SIG-M5 treated with dmso at 0.1 percent for 504 hours (cell line): ENCODE results near the gene RBM43.
"Not testable (repeated sequence)": the region's sequence is repeated elsewhere in the genome, so short reads cannot be mapped to it uniquely, and the experiment has no call there.

Experiments used
- DNase-seq: peaks from one replicate; lab custom pipeline; 2025; ENCODE audit not compliant: unreplicated experiment; lab: John Stamatoyannopoulos, UW

The RBM43 gene

DNA sequence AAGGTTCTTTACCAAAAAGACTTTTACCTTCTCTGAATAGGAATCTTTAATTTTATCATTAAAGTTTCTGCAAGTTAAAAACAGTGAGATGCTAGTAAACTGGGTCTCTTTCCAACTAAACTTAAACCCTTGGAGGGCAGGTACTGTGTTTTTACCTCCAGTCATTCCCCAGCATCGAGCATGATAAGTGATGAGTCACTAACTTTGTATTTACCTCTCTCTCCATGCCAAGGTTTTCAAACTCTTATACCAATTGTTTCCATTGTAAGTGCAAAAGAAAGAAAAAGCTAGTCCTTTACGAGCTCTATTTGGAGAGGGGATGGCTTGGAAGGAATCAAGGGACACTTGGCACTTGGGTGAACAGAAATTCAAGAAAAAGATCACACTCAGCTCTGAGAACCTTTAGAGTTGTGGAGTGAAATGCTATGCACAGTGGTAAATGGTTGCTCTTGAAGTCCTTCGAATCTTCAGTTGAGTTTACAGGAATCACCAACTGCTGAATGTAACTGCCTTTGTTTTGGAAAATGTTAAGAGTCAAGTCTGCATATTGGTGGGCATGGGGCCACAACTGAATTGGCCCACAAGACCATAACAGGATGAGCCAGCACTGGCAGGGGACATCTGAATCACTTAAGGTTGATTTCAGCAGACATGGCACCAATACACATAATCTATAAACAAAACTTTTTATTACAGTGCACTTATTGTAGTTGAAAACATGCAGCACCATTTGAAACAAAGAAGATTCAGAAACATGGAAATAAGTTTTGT, 8.3 kb upstream of the RBM43 start:
- no peak for DNase-seq

DNA sequence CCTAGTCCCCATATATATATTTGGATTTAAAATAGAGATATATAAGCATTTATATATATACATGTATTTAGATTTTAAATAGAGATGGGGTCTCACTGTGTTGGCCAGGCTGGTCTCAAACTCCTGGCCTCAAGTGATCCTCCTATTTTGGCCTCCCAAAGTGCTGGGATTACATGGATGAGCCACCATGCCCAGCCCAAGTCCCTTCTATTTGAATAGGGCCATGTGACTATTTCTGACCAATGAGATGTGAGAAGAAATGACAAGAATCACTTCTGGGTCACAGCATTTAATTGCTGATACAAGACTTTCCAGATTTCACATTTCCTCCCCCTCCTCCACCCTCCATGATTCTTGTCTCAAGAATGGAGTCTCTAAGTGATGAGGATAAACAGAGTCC, 6.4 kb upstream of the RBM43 start:
- no peak for DNase-seq

GRCh38 chr2:151267537-151267936, 5.9 kb upstream of the RBM43 start:
- DNase-seq, result no peak

DNA sequence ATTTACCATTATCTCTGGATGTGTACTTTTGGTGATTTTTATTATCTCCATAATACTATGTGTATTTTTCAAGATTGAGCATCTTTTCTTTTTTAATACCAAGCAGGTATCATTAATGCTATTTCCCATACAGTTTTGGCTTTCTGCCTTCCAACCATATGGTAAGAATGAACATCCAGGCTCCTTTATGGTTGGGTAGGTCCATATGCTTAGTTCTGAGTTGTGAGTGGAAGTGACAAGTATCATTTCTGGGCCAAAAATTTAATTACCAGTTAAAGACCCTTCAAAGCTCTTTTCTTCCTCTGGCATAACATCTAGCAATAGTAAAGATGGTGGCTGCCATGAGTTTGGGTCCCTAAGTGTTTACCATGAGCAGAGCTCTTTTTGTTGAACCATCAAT, 4.3 kb upstream of the RBM43 start:
- DNase-seq, result no peak

DNA sequence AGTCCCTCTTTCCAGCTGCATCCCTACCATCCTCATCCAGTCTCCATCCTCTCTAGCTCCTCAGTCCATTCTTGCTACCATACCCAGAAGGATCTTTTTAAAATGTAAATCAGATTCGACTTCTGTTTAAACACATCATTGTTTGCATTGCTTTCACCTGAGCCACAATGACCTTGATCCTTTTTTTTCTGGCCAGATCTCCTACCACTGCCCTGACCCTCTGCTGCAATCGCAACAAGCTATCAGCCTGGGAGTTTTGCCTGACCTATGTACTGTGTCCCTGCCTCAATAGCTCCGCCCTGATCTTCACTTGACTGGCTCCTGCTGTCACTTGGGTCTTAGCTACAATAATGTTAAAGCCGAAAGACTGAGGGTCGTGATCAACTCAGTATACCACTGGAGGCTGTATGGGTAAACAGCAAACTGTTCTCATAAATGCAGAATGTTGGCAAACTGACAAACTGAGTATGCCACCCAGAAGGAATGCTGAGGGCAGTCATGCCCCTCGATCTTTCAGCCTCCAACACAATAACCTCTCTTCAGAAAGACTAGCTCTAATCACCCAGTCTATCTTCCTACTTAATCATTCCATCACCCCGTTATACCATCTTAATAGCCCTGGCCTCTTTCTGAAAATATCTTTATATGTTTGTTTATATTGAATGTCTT, 2.6 kb upstream of the RBM43 start:
- no peak for DNase-seq

DNA sequence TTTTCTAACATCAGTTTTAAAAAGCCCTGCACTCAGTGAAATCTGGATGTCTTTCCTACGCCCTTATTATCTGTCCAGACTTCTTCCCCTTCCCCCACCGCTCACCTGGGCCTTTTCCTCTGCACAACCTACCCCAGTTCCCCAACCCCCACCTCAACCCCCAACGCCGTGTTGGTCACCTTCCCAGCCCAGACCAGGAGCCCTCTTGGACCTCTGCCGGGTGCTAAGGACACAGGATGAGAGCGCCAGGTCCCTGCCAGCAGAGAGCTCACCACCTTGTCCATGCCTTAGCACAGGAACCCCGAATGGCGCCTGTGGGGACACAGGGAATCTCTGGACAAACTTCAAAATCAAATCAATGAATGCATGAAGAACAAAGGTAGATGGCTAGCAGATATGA, 966 bp upstream of the RBM43 start:
- DNase-seq, result no peak

DNA sequence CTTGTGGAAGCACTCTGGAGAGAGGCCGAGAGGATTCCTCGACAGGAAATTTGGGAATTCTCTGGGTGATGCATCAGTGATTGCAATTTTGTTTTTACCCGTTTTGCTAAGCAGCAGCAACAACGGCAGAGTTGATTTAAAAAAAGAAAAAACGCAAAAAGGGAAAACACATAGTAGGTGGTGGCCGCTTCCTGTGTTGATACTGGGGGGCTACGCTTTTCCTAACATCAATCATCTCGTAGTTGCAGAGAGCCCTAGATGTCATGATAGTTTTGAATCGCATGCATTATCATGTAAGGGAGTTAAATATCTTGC, 271 bp upstream of the RBM43 start:
- no peak for DNase-seq

- DNase-seq, result no peak
Observed at GRCh38 chr2:151260573-151261230, 961 bp downstream of the RBM43 start.

- DNase-seq, result no peak
Observed at GRCh38 chr2:151258121-151258520, 3.5 kb downstream of the RBM43 start.

DNA sequence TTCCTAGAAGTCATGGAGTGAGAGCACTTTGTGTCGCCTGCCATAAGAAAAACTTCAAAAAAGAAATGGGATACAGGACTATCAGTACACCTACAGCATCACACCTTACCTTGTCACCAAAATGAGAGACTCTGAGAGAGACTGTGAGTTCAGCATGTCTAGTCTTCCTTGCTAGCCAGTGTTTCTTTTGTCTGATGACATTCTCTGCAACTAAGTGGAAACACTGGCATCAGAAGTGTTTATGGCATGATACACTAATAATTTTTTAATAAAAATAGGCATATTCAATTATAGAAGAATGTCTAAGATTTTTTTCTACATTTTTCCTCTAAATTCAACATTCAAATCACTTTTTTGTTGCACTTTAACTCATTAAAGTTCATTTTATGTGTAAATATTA, 9.0 kb downstream of the RBM43 start:
- no peak for DNase-seq

- DNase-seq, result no peak
Observed at GRCh38 chr2:151251012-151251411, 10.7 kb downstream of the RBM43 start.

GRCh38 chr2:151247432-151247831, 14.2 kb downstream of the RBM43 start:
- no peak for DNase-seq

GRCh38 chr2:151246152-151246551, 15.5 kb downstream of the RBM43 start:
- DNase-seq, result no peak

DNA sequence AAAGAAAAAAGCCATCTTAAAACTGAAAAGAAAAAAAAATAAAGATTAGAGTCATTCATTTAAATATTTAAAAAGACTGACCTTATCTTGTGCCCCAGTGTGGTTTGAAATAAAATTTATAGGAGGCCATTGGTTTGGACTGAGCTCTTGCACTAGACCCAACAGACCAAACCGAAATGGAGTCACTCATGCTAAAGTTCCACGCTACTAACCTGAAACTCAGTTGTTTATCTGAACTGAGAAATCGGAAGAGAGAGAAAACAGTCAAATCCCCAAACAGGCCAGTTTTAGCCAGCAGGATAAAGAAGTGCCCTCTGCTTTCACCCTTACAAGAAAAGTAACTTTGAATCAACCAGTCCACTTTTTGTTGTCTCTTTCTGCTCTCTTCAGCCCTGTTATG, 18.2 kb downstream of the RBM43 start:
- DNase-seq, result no peak

DNA sequence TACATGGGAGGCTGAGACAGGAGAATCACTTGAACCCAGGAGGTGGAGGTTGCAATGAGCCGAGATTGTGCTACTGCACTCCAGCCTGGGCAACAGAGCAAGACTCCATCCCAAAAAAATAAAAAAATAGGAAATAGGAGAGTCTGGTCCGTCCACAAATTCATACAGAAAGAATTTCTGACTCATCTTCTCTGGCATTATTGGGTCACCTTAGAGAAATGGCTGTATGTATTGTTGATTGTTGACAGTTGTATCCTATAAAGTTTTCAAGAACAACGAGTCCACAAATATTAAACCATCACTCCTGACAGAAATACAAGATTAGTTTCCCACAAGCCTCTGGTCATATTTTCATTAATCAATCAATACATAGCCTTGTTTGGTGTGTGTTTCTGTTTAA, 20.4 kb downstream of the RBM43 start:
- no peak for DNase-seq

GRCh38 chr2:151240433-151240832, 21.2 kb downstream of the RBM43 start:
- DNase-seq, result no peak

DNA sequence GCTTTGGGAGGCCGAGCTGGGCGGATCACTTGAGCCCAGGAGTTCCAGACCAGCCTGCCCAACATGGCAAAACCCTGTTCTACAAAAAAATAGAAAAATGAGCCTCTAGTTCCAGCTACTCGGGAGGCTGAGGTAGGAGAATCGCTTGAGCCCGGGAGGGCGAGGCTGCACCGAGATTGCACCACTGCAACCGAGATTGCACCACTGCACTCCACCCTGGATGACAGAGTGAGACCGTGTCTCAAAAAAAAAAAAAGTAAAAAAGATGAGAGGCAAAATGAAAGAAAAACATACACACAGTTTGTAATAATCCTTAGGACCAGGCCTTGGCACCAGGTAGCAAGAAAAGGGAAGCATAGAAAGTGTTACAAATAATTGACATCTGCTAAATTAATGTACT, 22.0 kb downstream of the RBM43 start:
- DNase-seq, result peak; percentile 6

DNA sequence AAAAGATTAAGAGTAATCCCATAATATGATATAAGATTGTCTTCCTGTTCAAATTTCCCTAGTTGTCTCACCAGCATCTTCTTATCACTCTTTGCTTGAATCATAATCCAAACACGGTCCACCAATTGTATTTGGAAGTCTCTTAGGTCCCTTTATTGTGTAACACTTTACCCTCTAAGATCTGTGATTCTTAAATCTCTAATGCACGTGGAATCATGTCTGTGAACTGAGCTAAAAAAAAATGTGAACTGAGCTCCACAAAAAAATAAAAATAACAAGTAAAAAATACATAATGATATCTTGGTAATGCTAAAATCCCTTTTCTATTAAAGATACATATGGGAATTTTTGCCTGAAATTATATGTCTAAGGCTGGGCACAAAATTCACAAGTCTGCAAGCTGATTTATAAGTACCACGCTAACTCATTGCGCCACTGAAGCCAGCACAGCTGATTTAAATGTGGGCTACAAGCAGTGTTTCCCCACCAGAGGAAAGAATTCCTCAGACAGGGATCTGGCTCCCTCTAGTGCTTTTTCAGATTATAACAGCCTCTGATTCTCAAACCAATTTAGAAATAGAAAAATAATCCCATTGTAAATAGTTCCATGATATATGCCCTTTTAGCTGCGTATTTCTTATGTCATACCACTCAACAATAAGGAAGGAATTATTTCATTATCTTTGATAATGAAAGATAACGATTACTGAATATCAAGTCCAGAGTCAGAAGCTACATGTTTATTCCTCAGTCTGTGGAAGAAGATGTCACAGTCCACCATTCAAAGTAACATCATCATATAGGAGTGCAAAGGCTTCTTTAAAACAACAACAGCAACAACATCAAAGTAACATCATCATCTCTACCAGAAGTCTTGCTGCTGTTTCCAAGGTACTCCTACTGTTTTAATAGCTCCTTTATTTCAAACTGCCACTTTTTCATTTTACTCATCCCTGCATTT, 22.9 kb downstream of the RBM43 start:
- DNase-seq, result peak; percentile 84

DNA sequence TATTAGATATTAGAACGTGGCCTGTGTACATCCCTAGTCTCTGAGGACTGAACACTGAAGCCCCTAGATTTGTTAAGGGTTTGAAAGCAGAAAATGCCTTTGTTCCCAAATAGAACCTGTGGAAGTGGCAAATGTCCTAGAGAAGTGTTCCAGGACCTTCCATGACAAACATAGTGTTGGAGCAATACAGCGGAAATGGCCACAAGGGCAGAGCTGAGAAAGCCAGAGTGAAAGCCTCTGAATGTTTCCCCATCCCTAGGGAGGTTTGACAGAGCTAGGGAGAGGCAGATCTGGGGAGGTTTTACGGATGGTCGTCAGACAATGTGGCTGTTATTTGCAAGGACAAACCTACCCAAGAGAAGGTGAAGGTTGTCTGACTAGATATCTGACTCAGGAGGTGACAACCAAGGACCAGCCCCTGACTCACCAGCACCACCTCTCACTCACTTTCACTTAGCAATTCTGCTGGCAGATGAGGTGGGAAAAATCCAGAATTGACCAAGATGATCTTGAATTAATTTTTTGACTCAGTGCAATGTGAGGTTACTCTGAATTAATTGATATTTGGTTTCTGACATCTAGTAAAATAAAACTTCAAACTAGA, 24.1 kb downstream of the RBM43 start:
- no peak for DNase-seq

DNA sequence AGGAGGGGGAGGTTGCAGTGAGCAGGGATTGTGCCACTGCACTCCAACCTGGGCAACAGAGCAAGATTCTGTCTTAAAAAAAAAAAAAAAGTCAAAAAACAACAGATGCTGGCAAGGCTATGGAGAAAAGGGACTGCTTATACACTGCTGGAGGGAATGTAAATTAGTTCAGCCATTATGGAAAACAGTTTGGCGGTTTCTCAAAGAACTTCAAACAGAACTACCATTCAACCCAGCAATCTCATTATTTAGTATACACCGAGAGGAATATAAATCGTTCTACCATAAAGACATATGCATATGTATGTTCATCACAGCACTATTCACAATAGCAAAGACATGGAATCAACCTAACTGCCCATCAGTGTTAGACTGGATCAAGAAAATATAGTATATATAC, 27.9 kb downstream of the RBM43 start:
- not testable (repeated sequence) for DNase-seq

GRCh38 chr2:151233288-151233687, 28.4 kb downstream of the RBM43 start:
- not testable (repeated sequence) for DNase-seq
